ENCODE results near the gene LRRK2.

DNA sequence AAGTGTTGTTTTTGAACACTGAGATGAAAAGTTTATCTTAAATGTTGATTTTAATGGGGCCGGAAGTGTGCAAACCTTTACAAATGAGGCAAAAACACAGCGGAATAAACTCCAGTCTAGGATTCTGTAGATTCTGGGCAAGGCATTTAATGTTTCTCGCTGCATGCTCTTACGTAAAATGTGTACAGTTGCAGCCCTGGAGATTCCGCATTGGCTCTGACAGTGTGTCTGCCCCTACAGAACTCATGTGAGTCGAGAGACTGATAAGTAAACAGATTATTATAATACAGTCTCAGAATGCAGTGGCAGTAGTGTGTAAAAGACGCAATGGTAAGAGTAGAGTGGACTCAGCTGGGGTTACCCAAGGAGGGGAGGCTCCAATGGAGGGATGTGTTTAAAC is 33.6 kb downstream of the LRRK2 start:
- TF ChIP-seq, protein P1, sequence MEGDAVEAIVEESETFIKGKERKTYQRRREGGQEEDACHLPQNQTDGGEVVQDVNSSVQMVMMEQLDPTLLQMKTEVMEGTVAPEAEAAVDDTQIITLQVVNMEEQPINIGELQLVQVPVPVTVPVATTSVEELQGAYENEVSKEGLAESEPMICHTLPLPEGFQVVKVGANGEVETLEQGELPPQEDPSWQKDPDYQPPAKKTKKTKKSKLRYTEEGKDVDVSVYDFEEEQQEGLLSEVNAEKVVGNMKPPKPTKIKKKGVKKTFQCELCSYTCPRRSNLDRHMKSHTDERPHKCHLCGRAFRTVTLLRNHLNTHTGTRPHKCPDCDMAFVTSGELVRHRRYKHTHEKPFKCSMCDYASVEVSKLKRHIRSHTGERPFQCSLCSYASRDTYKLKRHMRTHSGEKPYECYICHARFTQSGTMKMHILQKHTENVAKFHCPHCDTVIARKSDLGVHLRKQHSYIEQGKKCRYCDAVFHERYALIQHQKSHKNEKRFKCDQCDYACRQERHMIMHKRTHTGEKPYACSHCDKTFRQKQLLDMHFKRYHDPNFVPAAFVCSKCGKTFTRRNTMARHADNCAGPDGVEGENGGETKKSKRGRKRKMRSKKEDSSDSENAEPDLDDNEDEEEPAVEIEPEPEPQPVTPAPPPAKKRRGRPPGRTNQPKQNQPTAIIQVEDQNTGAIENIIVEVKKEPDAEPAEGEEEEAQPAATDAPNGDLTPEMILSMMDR (IDR thresholded peaks at IDR 0.05 in 4 of 5, conservative IDR thresholded peaks at IDR 0.05 in 1 of 5) = no peak
- no peak for TF ChIP-seq POLR2A (IDR thresholded peaks at IDR 0.05)

Data from gastrocnemius medialis (tissue), 4 donors.